Parathyroid adenoma (tissue), 2 donors: ENCODE results near the gene PTPRD.

Source experiments
- H2AFZ ChIP-seq: fragments of 300-600 bp; sonication (generic); one replicate; pipeline ENCODE4 v1.7.0; 2017; ENCODE audit warnings: antibody characterized with exemption, mild to moderate bottlenecking
- H3K27ac ChIP-seq: fragments of 300-600 bp; sonication (generic); one replicate; pipeline ENCODE4 v1.7.0; 2017
- H3K27me3 ChIP-seq: fragments of 300-600 bp; sonication (generic); one replicate; pipeline ENCODE4 v1.7.0; 2017; ENCODE audit warnings: low read length; ENCODE audit not compliant: control insufficient read depth, insufficient read depth
- H3K36me3 ChIP-seq: fragments of 300-600 bp; sonication (generic); one replicate; pipeline ENCODE4 v1.7.0; 2017; ENCODE audit warnings: low read length; ENCODE audit not compliant: control insufficient read depth, insufficient read depth
- H3K4me1 ChIP-seq: fragments of 300-600 bp; sonication (generic); one replicate; pipeline ENCODE4 v1.7.0; 2017; ENCODE audit warnings: control low read depth
- H3K4me2 ChIP-seq: fragments of 300-600 bp; sonication (generic); one replicate; pipeline ENCODE4 v1.7.0; 2017; ENCODE audit warnings: low read length
- H3K4me3 ChIP-seq: fragments of 300-600 bp; sonication (generic); one replicate; pipeline ENCODE4 v1.7.0; 2017; ENCODE audit warnings: low read depth, low read length
- H3K79me2 ChIP-seq: fragments of 300-600 bp; sonication (generic); one replicate; pipeline ENCODE4 v1.7.0; 2017; ENCODE audit warnings: control low read depth
- H3K9ac ChIP-seq: fragments of 300-600 bp; sonication (generic); one replicate; pipeline ENCODE4 v1.7.0; 2017; ENCODE audit warnings: mild to moderate bottlenecking
- H3K9me3 ChIP-seq: fragments of 300-600 bp; sonication (generic); one replicate; pipeline ENCODE4 v1.7.0; 2017; ENCODE audit warnings: low read length; ENCODE audit not compliant: control insufficient read depth
- TF ChIP-seq, protein P1 (sequence below): fragments of 300-600 bp; sonication (generic); IDR thresholded peaks from one replicate; pipeline ENCODE4 v1.7.0; 2017; ENCODE audit warnings: antibody characterized with exemption, mild to moderate bottlenecking
- donor health status: primary hyperparathyroidism.

PTPRD gene

GRCh38 chr9:10144355-10144754 lies 468.4 kb downstream of the PTPRD start:
- H3K79me2 ChIP-seq = no peaks in the 10 kb centered on the region
- H3K27me3 ChIP-seq = no peaks in the 10 kb centered on the region
- no peak overlapping the region for H3K4me3 ChIP-seq
- H3K9me3 ChIP-seq = no peaks in the 10 kb centered on the region
- no peak overlapping the region for H3K27ac ChIP-seq
- TF ChIP-seq, protein P1, sequence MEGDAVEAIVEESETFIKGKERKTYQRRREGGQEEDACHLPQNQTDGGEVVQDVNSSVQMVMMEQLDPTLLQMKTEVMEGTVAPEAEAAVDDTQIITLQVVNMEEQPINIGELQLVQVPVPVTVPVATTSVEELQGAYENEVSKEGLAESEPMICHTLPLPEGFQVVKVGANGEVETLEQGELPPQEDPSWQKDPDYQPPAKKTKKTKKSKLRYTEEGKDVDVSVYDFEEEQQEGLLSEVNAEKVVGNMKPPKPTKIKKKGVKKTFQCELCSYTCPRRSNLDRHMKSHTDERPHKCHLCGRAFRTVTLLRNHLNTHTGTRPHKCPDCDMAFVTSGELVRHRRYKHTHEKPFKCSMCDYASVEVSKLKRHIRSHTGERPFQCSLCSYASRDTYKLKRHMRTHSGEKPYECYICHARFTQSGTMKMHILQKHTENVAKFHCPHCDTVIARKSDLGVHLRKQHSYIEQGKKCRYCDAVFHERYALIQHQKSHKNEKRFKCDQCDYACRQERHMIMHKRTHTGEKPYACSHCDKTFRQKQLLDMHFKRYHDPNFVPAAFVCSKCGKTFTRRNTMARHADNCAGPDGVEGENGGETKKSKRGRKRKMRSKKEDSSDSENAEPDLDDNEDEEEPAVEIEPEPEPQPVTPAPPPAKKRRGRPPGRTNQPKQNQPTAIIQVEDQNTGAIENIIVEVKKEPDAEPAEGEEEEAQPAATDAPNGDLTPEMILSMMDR = no peak
- no peaks in the 10 kb centered on the region for H3K4me1 ChIP-seq
- no peak overlapping the region for H2AFZ ChIP-seq
- no peak overlapping the region for H3K9ac ChIP-seq
- no peaks in the 10 kb centered on the region for H3K36me3 ChIP-seq
- no peak overlapping the region for H3K4me2 ChIP-seq

GRCh38 chr9:10135553-10135952 lies 477.2 kb downstream of the PTPRD start:
- TF ChIP-seq, protein P1 = no peak
- Histone ChIP-seq H3K4me1 (no peaks in the 10 kb centered on the region), H3K27ac (no peak overlapping the region)

GRCh38 chr9:10134266-10134665 lies 478.5 kb downstream of the PTPRD start:
- no peak overlapping the region for H2AFZ ChIP-seq
- H3K9ac ChIP-seq = no peak overlapping the region
- H3K27me3 ChIP-seq = no peaks in the 10 kb centered on the region
- H3K4me1 ChIP-seq = no peaks in the 10 kb centered on the region
- TF ChIP-seq, protein P1 = no peak
- no peak overlapping the region for H3K4me2 ChIP-seq
- no peaks in the 10 kb centered on the region for H3K79me2 ChIP-seq
- no peaks in the 10 kb centered on the region for H3K36me3 ChIP-seq
- no peak overlapping the region for H3K4me3 ChIP-seq
- H3K27ac ChIP-seq = no peak overlapping the region
- H3K9me3 ChIP-seq = no peaks in the 10 kb centered on the region

More at GRCh38 chr9:10135553-10135952, 477.2 kb downstream of the PTPRD start:
- no peak overlapping the region for H2AFZ ChIP-seq
- no peak overlapping the region for H3K4me3 ChIP-seq
- H3K36me3 ChIP-seq = no peaks in the 10 kb centered on the region
- H3K4me2 ChIP-seq = no peak overlapping the region
- no peaks in the 10 kb centered on the region for H3K79me2 ChIP-seq
- no peak overlapping the region for H3K9ac ChIP-seq
- H3K27me3 ChIP-seq = no peaks in the 10 kb centered on the region
- H3K9me3 ChIP-seq = no peaks in the 10 kb centered on the region

DNA sequence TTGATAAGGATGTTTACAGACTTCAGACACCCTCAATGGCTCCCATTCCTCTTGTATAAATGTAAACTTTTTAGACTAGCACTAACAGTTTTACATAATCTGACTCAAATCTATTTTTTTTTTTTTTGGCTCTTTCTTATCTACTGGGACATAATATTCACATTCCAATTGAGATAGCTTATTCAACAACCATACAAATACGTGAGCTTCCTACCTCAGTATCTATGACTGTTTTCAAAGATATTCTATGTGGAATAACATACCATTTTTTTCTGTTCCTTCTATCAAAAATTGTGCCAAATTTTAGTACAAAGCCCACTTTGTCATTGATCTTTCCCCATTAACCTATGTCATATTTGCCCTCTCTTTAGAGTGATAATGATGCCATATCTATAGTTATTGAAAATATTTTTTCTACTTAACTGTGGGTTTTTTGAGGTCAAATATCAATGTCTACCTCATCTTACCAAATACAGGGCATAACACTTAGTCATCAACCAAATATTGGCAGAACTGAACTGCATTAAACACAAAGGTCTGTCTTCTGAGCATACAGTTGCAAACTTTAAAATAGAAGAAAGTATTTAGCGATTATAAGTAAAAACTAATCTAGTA lies 482.6 kb downstream of the PTPRD start:
- TF ChIP-seq, protein P1 = no peak

DNA sequence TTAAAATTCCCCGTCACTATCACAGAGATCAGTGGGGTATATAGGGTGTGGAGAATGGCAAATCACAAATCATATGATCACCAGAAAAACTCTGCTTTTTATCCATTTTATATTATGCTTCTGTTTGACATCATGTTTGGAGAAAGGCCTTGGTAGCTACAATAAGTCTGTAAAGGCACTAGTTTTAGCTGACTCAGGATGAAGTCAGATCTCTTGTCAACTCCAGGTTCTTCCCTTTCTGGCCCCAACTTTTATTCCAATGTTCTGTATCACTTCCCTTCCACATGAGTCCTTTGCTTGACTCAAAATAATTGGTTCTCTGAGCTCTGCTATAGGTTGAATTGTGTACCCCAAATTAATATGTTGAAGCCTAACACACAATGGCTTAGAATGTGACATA lies 484.9 kb downstream of the PTPRD start:
- no peak overlapping the region for H3K4me3 ChIP-seq
- no peaks in the 10 kb centered on the region for H3K27me3 ChIP-seq
- H3K36me3 ChIP-seq = no peaks in the 10 kb centered on the region
- H3K9ac ChIP-seq = no peak overlapping the region
- H2AFZ ChIP-seq = no peak overlapping the region
- TF ChIP-seq, protein P1 = no peak
- no peaks in the 10 kb centered on the region for H3K4me1 ChIP-seq
- no peaks in the 10 kb centered on the region for H3K79me2 ChIP-seq
- H3K4me2 ChIP-seq = no peak overlapping the region
- no peaks in the 10 kb centered on the region for H3K9me3 ChIP-seq
- H3K27ac ChIP-seq = no peak overlapping the region

More for the DNA sequence above, 482.6 kb downstream of the PTPRD start:
- Histone ChIP-seq H3K36me3 (no peaks in the 10 kb centered on the region), H3K9me3 (no peaks in the 10 kb centered on the region), H3K9ac (no peak overlapping the region), H3K27me3 (no peaks in the 10 kb centered on the region), H3K4me3 (no peak overlapping the region), H2AFZ (no peak overlapping the region), H3K27ac (no peak overlapping the region), H3K79me2 (no peaks in the 10 kb centered on the region), H3K4me1 (no peaks in the 10 kb centered on the region), H3K4me2 (no peak overlapping the region)
